ENCODE results near the gene WDR37.

DNA sequence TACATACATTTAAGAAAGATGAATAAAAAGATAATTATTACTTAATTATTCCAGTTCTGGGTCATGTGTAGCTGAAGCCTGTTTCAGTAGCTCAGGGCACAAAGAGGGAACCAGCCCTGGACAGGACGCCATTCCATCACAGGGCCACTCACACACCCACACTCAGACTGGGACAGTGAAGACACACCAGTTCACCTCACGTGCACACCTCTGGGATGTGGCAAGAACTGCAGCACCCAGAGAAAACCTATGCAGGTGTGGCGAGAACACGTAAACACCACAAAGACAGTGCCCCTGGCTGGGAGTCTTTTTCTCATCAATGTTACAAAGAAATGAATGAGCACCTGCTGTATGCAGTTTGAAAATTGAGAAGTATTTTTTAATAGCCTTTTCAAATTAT, 5.6 kb upstream of the WDR37 start:
- TF ChIP-seq, protein P1, sequence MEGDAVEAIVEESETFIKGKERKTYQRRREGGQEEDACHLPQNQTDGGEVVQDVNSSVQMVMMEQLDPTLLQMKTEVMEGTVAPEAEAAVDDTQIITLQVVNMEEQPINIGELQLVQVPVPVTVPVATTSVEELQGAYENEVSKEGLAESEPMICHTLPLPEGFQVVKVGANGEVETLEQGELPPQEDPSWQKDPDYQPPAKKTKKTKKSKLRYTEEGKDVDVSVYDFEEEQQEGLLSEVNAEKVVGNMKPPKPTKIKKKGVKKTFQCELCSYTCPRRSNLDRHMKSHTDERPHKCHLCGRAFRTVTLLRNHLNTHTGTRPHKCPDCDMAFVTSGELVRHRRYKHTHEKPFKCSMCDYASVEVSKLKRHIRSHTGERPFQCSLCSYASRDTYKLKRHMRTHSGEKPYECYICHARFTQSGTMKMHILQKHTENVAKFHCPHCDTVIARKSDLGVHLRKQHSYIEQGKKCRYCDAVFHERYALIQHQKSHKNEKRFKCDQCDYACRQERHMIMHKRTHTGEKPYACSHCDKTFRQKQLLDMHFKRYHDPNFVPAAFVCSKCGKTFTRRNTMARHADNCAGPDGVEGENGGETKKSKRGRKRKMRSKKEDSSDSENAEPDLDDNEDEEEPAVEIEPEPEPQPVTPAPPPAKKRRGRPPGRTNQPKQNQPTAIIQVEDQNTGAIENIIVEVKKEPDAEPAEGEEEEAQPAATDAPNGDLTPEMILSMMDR (IDR thresholded peaks at IDR 0.05 in 8 of 11, conservative IDR thresholded peaks at IDR 0.05 in 3 of 11) = peak in 1 of 11 experiments; percentile 15
- TF ChIP-seq POLR2AphosphoS5 (IDR thresholded peaks at IDR 0.05) (peak in 1 of 3 donors; percentile 14), POLR2A (IDR thresholded peaks at IDR 0.05) (no peak)
